Ishikawa (cell line): ENCODE data around the gene TSPOAP1.

Experiments
- EP300 ChIP-seq: IDR thresholded peaks from 2 replicates; pipeline ENCODE4 v1.6.1; 2012; ENCODE audit warnings: borderline replicate concordance
- NFIC ChIP-seq: IDR thresholded peaks from 2 replicates; pipeline ENCODE4 v1.6.1; 2012
- TAF1 ChIP-seq: IDR thresholded peaks from 2 replicates; pipeline ENCODE4 v1.6.1; 2012; ENCODE audit warnings: low read depth, mild to moderate bottlenecking
- TCF12 ChIP-seq: IDR thresholded peaks from 2 replicates; pipeline ENCODE4 v1.6.1; 2012; ENCODE audit warnings: low read depth
- ZBTB7A ChIP-seq: IDR thresholded peaks from 2 replicates; pipeline ENCODE4 v1.6.1; 2012; ENCODE audit warnings: low read depth
- TF ChIP-seq, protein P1 (sequence below): IDR thresholded peaks from 2 replicates; pipeline ENCODE4 v1.6.1; 2012; ENCODE audit warnings: low read depth, mild to moderate bottlenecking

DNA sequence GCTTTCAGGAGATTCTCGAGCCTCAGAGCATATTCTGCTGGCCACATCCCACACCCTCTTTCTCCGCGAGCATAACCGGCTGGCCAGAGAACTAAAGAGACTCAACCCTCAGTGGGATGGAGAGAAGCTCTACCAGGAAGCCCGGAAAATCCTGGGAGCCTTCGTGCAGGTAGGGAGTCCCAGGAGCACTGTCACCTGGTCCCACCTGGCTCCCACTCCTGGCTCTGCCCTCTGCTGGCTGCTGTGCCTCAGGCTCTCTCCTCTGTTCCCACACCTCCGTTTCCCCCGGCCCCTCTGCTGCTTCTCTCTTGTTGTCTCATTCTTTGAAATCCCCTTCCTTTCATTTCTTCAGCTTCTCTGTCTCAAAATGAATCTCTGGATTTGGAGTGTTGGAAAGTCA lies 73.8 kb downstream of the TSPOAP1 start:
- TF ChIP-seq TAF1: no peak
- no peak for TF ChIP-seq TCF12
- no peak for TF ChIP-seq ZBTB7A
- TF ChIP-seq, protein P1, sequence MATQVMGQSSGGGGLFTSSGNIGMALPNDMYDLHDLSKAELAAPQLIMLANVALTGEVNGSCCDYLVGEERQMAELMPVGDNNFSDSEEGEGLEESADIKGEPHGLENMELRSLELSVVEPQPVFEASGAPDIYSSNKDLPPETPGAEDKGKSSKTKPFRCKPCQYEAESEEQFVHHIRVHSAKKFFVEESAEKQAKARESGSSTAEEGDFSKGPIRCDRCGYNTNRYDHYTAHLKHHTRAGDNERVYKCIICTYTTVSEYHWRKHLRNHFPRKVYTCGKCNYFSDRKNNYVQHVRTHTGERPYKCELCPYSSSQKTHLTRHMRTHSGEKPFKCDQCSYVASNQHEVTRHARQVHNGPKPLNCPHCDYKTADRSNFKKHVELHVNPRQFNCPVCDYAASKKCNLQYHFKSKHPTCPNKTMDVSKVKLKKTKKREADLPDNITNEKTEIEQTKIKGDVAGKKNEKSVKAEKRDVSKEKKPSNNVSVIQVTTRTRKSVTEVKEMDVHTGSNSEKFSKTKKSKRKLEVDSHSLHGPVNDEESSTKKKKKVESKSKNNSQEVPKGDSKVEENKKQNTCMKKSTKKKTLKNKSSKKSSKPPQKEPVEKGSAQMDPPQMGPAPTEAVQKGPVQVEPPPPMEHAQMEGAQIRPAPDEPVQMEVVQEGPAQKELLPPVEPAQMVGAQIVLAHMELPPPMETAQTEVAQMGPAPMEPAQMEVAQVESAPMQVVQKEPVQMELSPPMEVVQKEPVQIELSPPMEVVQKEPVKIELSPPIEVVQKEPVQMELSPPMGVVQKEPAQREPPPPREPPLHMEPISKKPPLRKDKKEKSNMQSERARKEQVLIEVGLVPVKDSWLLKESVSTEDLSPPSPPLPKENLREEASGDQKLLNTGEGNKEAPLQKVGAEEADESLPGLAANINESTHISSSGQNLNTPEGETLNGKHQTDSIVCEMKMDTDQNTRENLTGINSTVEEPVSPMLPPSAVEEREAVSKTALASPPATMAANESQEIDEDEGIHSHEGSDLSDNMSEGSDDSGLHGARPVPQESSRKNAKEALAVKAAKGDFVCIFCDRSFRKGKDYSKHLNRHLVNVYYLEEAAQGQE: no peak
- TF ChIP-seq NFIC: no peak
- no peak for TF ChIP-seq EP300
